ENCODE data around the gene ZNF808. TPM values are rescaled to one million over a fixed set of nuclear protein-coding genes. Genes with fewer than 3 reads are reported as not detected.
A peak's percentile ranks its signal among the peaks of the same experiment; 100 is the strongest.
"Not testable (repeated sequence)": the region's sequence is repeated elsewhere in the genome, so short reads cannot be mapped to it uniquely, and the experiment has no call there.

ZNF808 gene
- 32.6 TPM for total RNA-seq (ENCODE audit: unreplicated experiment)
- long read RNA-seq, partial matches to known transcripts = 1 of 1 reads
- long read RNA-seq, other reads (novel, unspliced or antisense) = 0 of 1 reads

DNA sequence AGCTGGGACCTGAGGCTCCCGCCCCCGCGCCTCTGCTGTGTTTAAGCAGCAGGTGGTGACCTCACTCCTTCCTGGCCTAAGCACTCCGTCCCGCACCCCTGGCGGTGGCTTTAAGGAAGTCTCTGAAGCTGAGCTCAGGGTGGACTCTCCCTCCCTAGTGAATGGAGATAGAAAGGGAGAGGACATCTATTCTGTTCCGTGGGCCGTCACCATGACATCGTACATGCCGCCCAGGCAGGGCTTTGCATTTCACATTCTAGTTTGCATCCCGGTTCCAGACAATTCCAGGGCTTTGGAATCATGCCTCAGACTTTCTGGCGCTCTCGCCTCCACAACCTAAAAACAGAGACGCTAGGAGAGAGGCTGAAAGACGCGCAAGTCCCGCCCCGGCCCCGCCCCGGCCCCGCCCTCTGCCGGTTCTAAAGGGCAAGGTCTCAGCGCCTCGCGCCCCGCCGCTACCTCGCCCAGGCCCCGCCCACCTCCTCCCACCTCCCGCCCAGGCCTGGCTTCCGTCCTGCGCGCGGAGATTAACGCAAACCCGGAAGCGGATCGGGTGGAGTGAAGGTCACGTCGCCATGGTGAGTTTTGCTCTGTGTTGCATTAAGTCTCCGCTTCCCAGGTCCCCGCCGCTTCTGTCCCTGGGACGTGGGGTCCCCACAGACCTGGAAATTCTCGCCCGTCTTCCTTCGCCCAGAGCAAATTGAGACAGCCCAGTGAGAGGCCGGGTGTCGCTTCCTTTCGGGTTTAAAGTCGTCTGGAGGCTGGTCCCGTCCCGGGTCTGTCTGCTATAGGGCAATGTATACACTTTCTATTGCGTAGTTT, at the start of gene ZNF808:
TSS of gene ZNF808 (plus strand) at position 535 of the 822 bp plus-strand sequence. CDS start 15,617 bp downstream, outside the sequence.
- Mint-ChIP-seq H3K36me3 (ENCODE audit: unreplicated experiment) (peaks cover 11% of the 10 kb centered on the region), H3K9me3 (ENCODE audit: unreplicated experiment) (peaks cover 6% of the 10 kb centered on the region), H3K27me3 (ENCODE audit: unreplicated experiment) (peaks cover 4% of the 10 kb centered on the region), H3K4me1 (ENCODE audit: low read depth, unreplicated experiment) (no peaks in the 10 kb centered on the region), H3K4me3 (ENCODE audit: unreplicated experiment) (peak within 1 kb of the TSS; percentile 98), H3K27ac (ENCODE audit: unreplicated experiment) (peak within 1 kb of the TSS; percentile 91)
- TF ChIP-seq, protein P1, sequence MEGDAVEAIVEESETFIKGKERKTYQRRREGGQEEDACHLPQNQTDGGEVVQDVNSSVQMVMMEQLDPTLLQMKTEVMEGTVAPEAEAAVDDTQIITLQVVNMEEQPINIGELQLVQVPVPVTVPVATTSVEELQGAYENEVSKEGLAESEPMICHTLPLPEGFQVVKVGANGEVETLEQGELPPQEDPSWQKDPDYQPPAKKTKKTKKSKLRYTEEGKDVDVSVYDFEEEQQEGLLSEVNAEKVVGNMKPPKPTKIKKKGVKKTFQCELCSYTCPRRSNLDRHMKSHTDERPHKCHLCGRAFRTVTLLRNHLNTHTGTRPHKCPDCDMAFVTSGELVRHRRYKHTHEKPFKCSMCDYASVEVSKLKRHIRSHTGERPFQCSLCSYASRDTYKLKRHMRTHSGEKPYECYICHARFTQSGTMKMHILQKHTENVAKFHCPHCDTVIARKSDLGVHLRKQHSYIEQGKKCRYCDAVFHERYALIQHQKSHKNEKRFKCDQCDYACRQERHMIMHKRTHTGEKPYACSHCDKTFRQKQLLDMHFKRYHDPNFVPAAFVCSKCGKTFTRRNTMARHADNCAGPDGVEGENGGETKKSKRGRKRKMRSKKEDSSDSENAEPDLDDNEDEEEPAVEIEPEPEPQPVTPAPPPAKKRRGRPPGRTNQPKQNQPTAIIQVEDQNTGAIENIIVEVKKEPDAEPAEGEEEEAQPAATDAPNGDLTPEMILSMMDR (IDR thresholded peaks at IDR 0.05; ENCODE audit: partially characterized antibody, unreplicated experiment) = peak; percentile 85
- peak; percentile 98 for DNase-seq

DNA sequence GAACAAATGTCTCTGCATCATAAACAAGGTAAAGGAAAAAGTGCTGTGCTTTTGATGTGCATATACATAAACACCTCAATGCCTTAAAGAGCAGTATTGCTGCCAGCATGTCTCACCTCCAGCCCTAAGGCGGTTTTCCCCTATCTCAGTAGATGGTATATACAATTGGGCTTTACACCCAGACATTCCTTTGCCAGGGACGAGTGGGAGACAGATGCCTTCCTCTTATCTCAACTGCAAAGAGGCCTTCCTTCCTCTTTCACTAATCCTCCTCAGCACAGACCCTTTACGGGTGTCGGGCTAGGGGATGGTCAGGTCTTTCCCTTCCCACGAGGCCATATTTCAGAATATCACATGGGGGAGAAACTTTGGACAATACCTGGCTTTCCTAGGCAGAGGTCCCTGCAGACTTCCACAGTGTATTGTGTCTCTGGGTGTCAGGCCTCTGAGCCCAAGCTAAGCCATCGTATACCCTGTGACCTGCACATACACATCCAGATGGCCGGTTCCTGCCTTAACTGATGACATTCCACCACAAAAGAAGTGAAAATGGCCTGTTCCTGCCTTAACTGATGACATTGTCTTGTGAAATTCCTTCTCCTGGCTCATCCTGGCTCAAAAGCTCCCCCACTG, 43.2 kb upstream of the ZNF808 start:
- H3K27ac Mint-ChIP-seq (ENCODE audit: unreplicated experiment); H3K27me3 Mint-ChIP-seq (ENCODE audit: unreplicated experiment): not testable (repeated sequence)

GRCh38 chr19:52485064-52485463, 42.4 kb upstream of the ZNF808 start:
- not testable (repeated sequence) for H3K27me3 Mint-ChIP-seq (ENCODE audit: unreplicated experiment); DNase-seq; H3K4me3 Mint-ChIP-seq (ENCODE audit: unreplicated experiment); H3K27ac Mint-ChIP-seq (ENCODE audit: unreplicated experiment); H3K4me1 Mint-ChIP-seq (ENCODE audit: low read depth, unreplicated experiment)
- peaks cover 16% of the 10 kb centered on the region for H3K9me3 Mint-ChIP-seq (ENCODE audit: unreplicated experiment)
- peaks cover 13% of the 10 kb centered on the region for H3K36me3 Mint-ChIP-seq (ENCODE audit: unreplicated experiment)

More for the DNA sequence above, 43.2 kb upstream of the ZNF808 start:
- peaks cover 16% of the 10 kb centered on the region for H3K9me3 Mint-ChIP-seq (ENCODE audit: unreplicated experiment)
- H3K4me1 Mint-ChIP-seq (ENCODE audit: low read depth, unreplicated experiment); H3K4me3 Mint-ChIP-seq (ENCODE audit: unreplicated experiment); DNase-seq: not testable (repeated sequence)
- peaks cover 13% of the 10 kb centered on the region for H3K36me3 Mint-ChIP-seq (ENCODE audit: unreplicated experiment)

DNA sequence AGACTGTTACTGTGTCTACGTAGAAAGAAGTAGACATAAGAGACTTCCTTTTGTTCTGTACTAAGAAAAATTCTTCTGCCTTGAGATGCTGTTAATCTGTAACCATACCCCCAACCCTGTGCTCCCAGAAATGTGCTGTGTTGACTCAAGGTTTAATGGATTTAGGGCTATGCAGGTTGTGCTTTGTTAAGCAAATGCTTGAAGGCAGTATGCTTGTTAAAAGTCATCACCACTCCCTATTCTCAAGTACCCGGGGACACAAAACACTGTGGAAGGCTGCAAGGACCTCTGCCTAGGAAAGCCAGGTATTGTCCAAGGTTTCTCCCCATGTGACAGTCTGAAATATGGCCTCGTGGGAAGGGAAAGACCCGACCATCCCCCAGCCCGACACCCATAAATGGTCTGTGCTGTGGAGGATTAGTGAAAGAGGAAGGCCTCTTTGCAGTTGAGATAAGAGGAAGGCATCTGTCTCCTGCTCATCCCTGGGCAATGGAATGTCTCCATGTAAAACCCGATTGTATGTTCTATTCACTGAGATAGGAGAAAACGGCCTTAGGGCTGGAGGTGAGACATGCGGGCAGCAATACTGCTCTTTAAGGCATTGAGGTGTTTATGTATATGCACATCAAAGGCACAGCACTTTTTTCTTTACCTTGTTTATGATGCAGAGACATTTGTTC, 41.8 kb upstream of the ZNF808 start:
- DNase-seq; H3K27ac Mint-ChIP-seq (ENCODE audit: unreplicated experiment); H3K4me1 Mint-ChIP-seq (ENCODE audit: low read depth, unreplicated experiment); H3K4me3 Mint-ChIP-seq (ENCODE audit: unreplicated experiment); H3K27me3 Mint-ChIP-seq (ENCODE audit: unreplicated experiment): not testable (repeated sequence)
- peaks cover 16% of the 10 kb centered on the region for H3K9me3 Mint-ChIP-seq (ENCODE audit: unreplicated experiment)
- peaks cover 15% of the 10 kb centered on the region for H3K36me3 Mint-ChIP-seq (ENCODE audit: unreplicated experiment)

DNA sequence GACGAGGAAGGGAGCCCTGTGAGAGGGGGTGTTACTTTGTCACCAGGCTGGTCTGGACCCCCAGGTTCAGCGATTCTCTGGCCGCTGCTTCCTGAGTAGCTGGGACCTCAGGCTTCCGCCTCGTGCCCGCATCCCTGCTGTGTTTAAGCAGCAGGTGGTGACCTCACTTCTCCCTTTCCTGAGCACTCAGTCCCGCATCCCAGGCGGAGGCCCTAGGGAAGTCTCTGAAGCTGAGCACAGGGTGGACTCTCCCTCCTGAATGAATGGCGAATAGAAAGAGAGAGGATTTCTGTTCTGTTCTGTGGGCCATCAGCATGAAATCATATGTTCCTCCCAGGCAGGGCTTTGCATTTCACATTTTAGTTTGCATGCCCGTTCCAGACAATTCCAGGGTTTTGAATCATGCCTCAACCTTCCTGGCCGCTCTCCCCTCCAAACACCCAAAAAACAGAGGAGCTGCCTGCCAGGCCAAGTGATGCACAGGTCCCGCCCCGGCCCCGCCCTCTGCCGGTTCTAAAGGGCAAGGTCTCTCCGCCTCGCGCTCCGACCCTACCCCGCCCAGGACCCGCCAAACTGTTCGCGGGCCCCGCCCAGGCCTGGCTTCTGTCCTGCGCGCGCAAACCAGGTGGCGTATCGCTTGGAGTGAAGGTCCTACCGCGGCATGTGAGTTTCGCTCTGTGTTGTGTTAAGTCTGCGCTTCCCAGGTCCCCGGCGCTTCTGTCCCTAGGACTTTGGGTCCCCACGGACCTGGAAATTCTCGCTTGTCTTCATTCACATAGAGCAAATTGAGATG, 35.1 kb upstream of the ZNF808 start:
- peak; percentile 61 for DNase-seq
- Mint-ChIP-seq H3K4me3 (ENCODE audit: unreplicated experiment) (peak overlapping the region; percentile 86), H3K27me3 (ENCODE audit: unreplicated experiment) (peaks cover 10% of the 10 kb centered on the region), H3K36me3 (ENCODE audit: unreplicated experiment) (peaks cover 20% of the 10 kb centered on the region), H3K4me1 (ENCODE audit: low read depth, unreplicated experiment) (no peaks in the 10 kb centered on the region), H3K27ac (ENCODE audit: unreplicated experiment) (no peak overlapping the region), H3K9me3 (ENCODE audit: unreplicated experiment) (peaks cover 8% of the 10 kb centered on the region)
- TF ChIP-seq, protein P1 (IDR thresholded peaks at IDR 0.05; ENCODE audit: partially characterized antibody, unreplicated experiment) = peak; percentile 21

DNA sequence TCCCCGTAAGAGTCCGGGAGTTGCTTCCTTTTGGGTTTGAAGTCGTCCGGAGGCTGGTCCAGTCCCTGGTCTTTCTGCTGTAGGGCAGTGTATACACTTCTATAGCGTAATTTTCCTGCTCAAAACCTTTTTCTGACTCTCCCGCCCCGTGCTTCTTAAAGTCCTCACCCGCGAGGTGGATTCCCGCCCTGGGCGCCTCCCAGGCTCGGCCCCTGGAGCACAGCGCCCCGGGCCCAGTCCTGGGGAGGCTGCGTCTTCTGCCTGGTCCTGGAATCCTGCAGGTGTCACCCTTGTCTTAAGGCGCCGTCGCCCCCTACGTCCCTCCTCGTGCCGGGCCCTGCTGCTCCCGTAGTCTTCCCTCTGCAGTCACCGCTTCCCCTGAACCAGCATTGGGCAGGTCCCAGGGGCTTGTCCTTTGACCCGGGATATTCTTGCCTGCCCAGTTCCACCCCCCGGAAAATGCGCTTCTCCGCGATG, 34.4 kb upstream of the ZNF808 start:
- H3K27ac Mint-ChIP-seq (ENCODE audit: unreplicated experiment) = no peak overlapping the region
- peak; percentile 47 for DNase-seq
- peak overlapping the region; percentile 86 for H3K4me3 Mint-ChIP-seq (ENCODE audit: unreplicated experiment)
- TF ChIP-seq, protein P1 (IDR thresholded peaks at IDR 0.05; ENCODE audit: partially characterized antibody, unreplicated experiment) = no peak
- peaks cover 10% of the 10 kb centered on the region for H3K27me3 Mint-ChIP-seq (ENCODE audit: unreplicated experiment)
- peaks cover 8% of the 10 kb centered on the region for H3K9me3 Mint-ChIP-seq (ENCODE audit: unreplicated experiment)
- no peaks in the 10 kb centered on the region for H3K4me1 Mint-ChIP-seq (ENCODE audit: low read depth, unreplicated experiment)
- peaks cover 20% of the 10 kb centered on the region for H3K36me3 Mint-ChIP-seq (ENCODE audit: unreplicated experiment)
